Ovary (tissue), 9 donors: ENCODE data around the gene WNT8A. TPM values are rescaled to one million over a fixed set of nuclear protein-coding genes. Genes with fewer than 3 reads are reported as not detected.

Experiments used
- DNase-seq, 5 donors: peaks; one replicate each; pipeline ENCODE4 v3.0.0-alpha.2; 2019 to 2020
- H3K27ac ChIP-seq, 2 donors: fragments of 200-600 bp; one replicate each; pipeline versions ENCODE4 v1.5.1 to v1.8.0; 2019 to 2022
- H3K27me3 ChIP-seq: fragments of 200-600 bp; one replicate; pipeline ENCODE4 v1.8.0; 2022
- H3K36me3 ChIP-seq: fragments of 200-600 bp; sonication (generic); one replicate; pipeline ENCODE4 v1.5.1; 2019
- H3K4me1 ChIP-seq: one replicate; pipeline ENCODE4 v1.8.1; 2013; ENCODE audit warnings: mild to moderate bottlenecking, moderate library complexity; ENCODE audit not compliant: insufficient read depth
- H3K4me3 ChIP-seq: fragments of 200-600 bp; sonication (generic); one replicate; pipeline ENCODE4 v1.5.1; 2017
- H3K9me3 ChIP-seq, 2 donors: fragments of 200-600 bp in 1 of 2; sonication (generic) in 1 of 2; one replicate each; pipeline versions ENCODE4 v1.5.1 to v1.8.1; 2013 to 2019; ENCODE audit warnings: mild to moderate bottlenecking in 1 of 2, moderate library complexity in 1 of 2
- EP300 ChIP-seq: sonication (generic); formaldehyde crosslinking; IDR thresholded peaks from one replicate; pipeline ENCODE4 v1.6.1; 2017; ENCODE audit warnings: antibody characterized with exemption
- POLR2A ChIP-seq: fragments of 450-650 bp; IDR thresholded peaks from one replicate; pipeline ENCODE4 v1.6.1; 2017; ENCODE audit warnings: antibody characterized with exemption, mild to moderate bottlenecking, moderate library complexity
- WGBS, 3 donors: extraction: QIAGEN DNeasy Blood & Tissue Kit in 1 of 3; methylation state at CpG; one replicate each; pipeline versions ENCODE4 v1.1.5 to v1.1.7; 2013 to 2017; 5-methylcytosine and 5-hydroxymethylcytosine counted together
- intact Hi-C, 4 donors: fragments of 100-400 bp; cut with DNase I; formaldehyde crosslinking; loops; one replicate each; pipeline versions ENCODE4 v1.11.0 to v1.15.1; 2022 to 2023
- polyA plus RNA-seq, 2 donors: library from polyadenylated mRNA; stranded (reverse); fragments of 200-250 nt in 1 of 2; fragments of 350-450 nt in 1 of 2; fragmentation: Illumina TruSeq in 1 of 2; extraction: RNeasy Lipid Tissue Mini Kit (QIAGEN cat#74804) in 1 of 2; gene quantifications; one replicate each; pipeline ENCODE4 v1.2.3, GENCODE V29; 2013 to 2014
- total RNA-seq, 7 donors: library from RNA; depleted of rRNA in 2 of 7; stranded (reverse); fragments of >200 nt in 2 of 7; fragmentation: NEBNext Ultra II Directional in 3 of 7; extraction: Animal tissue kit (Norgen Biotek cat#: 25700) in 3 of 7; gene quantifications; one replicate each; pipeline versions ENCODE4 v1.1.0 to v1.2.4, GENCODE V29; 2016 to 2023
- TF ChIP-seq, protein P1 (sequence below), 3 donors: fragments of 450-650 bp in 2 of 3; fragments of 200-600 bp in 1 of 3; IDR thresholded peaks; one replicate each; pipeline versions ENCODE4 v1.5.1 to v1.8.0; 2016 to 2022; ENCODE audit warnings: antibody characterized with exemption in 3 of 3, mild to moderate bottlenecking in 1 of 3
- donor health status: DM: no; HTN: no; CAD: no; lungs with moderate emphysema.
- donor health status: DM: no; HTN: no; CAD: no.
- donor health status: Bipolar disorder and iron deficiency.
- donor health status: DM: yes; HTN: yes; CAD: no.
- donor health status: DM: no; HTN: no; CAD: no.
- donor health status: DM: yes; HTN: yes; CAD: no.

WNT8A gene
- total and polyA plus RNA-seq, 9 donors: not detected

DNA sequence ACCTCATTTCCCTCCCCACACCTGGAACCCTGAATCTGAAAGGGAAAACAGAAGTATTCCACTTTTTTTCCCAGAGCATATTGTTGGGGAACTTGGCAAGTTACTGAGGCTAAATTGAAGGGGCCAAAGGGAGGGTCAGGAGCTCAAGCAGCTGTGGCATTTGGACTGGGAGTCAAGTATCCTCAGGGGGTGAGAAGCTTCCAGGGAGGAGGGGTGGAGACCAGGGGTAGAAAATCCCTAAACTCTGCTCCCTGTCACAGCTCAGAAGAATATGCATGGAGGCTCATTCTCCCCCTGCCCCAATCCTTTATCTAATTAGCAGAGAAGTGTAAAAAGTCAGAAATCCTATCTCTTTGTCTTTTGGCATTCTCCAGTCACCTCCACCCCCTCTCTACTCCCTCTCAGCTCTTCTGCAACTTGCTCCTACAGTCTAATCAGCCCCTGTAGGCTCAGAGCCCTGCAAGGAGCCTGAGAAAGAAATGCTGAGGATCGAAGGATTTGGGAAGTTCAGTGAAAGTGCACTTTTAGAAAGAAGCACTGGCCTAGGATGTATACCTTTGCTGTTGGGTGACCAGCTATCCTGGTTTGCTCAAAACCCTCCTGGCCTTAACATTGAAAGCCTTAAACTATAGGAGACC lies 5.7 kb upstream of the WNT8A start:
- H3K4me3 ChIP-seq: no peak overlapping the region
- H3K9me3 ChIP-seq: no peaks in the 10 kb centered on the region

DNA sequence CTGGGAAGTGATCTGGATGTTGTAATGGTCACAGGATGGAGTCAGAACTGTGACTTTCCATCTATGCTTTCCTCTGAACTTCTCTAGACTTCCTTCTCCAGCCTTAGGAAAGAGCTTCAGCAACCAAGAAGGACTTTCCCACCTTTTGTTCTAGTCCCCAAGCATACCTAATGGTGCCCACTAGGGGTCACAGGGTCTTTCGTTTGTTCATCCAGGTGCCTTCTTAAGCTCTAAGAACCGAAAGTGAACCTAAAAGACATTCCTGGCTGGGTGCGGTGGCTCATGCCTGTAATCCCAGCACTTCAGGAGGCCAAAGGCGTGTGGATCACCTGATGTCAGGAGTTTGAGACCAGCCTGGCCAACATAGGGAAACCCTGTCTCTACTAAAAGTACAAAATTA lies 1.8 kb upstream of the WNT8A start:
- no peaks in the 10 kb centered on the region for H3K27me3 ChIP-seq
- no peak overlapping the region for H3K27ac ChIP-seq
- intact Hi-C loops: loop anchor here in 1 of 4 donors (5.0 kb wide), 1 partner anchor 45 kb away; no protein-coding TSS in a partner anchor
- no peaks in the 10 kb centered on the region for H3K4me1 ChIP-seq
- no peak for TF ChIP-seq EP300
- no peak for TF ChIP-seq POLR2A
- TF ChIP-seq, protein P1, sequence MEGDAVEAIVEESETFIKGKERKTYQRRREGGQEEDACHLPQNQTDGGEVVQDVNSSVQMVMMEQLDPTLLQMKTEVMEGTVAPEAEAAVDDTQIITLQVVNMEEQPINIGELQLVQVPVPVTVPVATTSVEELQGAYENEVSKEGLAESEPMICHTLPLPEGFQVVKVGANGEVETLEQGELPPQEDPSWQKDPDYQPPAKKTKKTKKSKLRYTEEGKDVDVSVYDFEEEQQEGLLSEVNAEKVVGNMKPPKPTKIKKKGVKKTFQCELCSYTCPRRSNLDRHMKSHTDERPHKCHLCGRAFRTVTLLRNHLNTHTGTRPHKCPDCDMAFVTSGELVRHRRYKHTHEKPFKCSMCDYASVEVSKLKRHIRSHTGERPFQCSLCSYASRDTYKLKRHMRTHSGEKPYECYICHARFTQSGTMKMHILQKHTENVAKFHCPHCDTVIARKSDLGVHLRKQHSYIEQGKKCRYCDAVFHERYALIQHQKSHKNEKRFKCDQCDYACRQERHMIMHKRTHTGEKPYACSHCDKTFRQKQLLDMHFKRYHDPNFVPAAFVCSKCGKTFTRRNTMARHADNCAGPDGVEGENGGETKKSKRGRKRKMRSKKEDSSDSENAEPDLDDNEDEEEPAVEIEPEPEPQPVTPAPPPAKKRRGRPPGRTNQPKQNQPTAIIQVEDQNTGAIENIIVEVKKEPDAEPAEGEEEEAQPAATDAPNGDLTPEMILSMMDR (IDR thresholded peaks at IDR 0.05): no peak
- no peak overlapping the region for H3K4me3 ChIP-seq
- no peaks in the 10 kb centered on the region for H3K9me3 ChIP-seq
- no peak for DNase-seq
- H3K36me3 ChIP-seq: no peaks in the 10 kb centered on the region
- 93 to 94% (median 93%) methylated on average over 4 of the region's 4 CpGs for WGBS, 3 donors

More for the DNA sequence above, 5.7 kb upstream of the WNT8A start:
- Histone ChIP-seq H3K36me3 (no peaks in the 10 kb centered on the region), H3K4me1 (no peaks in the 10 kb centered on the region), H3K27ac (no peak overlapping the region), H3K27me3 (no peaks in the 10 kb centered on the region)
- TF ChIP-seq POLR2A (no peak), EP300 (no peak)
- TF ChIP-seq, protein P1 (IDR thresholded peaks at IDR 0.05): no peak
- DNase-seq: no peak
- intact Hi-C loops: loop anchor here in 2 of 4 donors (5.0 to 10.0 kb wide), 2 partner anchors 47 to 54 kb away; no protein-coding TSS in a partner anchor
- WGBS, 3 donors: 32 to 55% (median 46%) methylated on average over 1 of the region's 1 CpG

DNA sequence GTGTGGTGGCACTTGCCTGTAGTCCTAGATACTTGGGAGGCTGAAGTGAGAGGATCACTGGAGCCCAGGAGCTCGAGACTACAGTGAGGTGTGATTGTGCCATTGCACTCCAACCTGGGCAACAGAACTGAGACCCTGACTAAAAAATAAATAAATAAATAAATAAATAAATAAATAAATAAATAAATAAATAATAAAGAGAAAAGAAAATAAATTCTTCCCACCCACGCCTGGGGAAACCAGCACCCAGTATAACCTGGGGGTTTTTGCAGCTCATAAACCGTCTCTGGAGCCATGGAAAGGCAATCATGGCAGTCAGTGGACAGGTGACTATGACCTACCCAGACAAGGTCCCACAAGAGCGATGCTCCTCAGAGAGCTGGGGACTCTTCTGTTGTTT lies 7.9 kb downstream of the WNT8A start:
- Histone ChIP-seq H3K9me3 (no peaks in the 10 kb centered on the region), H3K36me3 (no peaks in the 10 kb centered on the region), H3K4me1 (no peaks in the 10 kb centered on the region), H3K4me3 (no peak overlapping the region), H3K27me3 (no peaks in the 10 kb centered on the region), H3K27ac (no peak overlapping the region)
- TF ChIP-seq, protein P1 (IDR thresholded peaks at IDR 0.05): no peak
- TF ChIP-seq EP300: no peak
- TF ChIP-seq POLR2A: no peak
- intact Hi-C loops: no loop called here
- WGBS, 3 donors: 85 to 89% (median 87%) methylated on average over 4 of the region's 4 CpGs
- DNase-seq: no peak

DNA sequence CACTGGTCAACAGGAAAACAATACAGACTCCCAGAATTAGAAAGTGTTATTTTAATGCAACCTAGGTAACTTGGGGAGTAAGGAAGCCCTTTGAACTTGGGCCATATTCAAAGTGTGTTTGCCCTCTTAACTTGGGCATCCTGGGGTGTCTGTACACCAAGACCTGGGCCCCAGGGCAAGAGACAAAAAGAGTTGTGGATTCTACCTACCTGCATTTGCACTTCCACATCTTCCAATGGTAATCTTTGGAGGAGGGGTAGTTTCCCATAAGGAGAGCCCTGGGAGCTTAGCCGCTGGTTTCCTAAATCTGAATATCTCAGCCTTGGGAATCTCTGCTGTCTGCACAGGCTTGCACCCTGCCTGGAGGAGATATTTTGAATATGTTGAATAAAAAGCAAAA lies 8.5 kb downstream of the WNT8A start:
- H3K27ac ChIP-seq: no peak overlapping the region
- no peaks in the 10 kb centered on the region for H3K27me3 ChIP-seq
- intact Hi-C loops: no loop called here
- WGBS, 3 donors: 68 to 82% (median 76%) methylated on average over 1 of the region's 1 CpG
- no peaks in the 10 kb centered on the region for H3K36me3 ChIP-seq
- DNase-seq: no peak
- H3K9me3 ChIP-seq: no peaks in the 10 kb centered on the region
- TF ChIP-seq POLR2A: no peak
- TF ChIP-seq, protein P1 (IDR thresholded peaks at IDR 0.05): no peak
- TF ChIP-seq EP300: no peak
- no peak overlapping the region for H3K4me3 ChIP-seq
- H3K4me1 ChIP-seq: no peaks in the 10 kb centered on the region
